Activated CD4-positive, CD25-positive, alpha-beta regulatory T cell treated with anti-CD3 and anti-CD28 coated beads, Interleukin-2, amount 50 U/mL, for 16 hours (primary cell): Measurements from ENCODE around the gene STYXL1.
A peak's percentile ranks its signal among the peaks of the same experiment; 100 is the strongest.
"Not testable (repeated sequence)": the region's sequence is repeated elsewhere in the genome, so short reads cannot be mapped to it uniquely, and the experiment has no call there.

Experiments used
- DNase-seq: peaks from one replicate; pipeline ENCODE4 v3.0.0-alpha.2; 2020; ENCODE audit warnings: low read depth, low spot score

The STYXL1 gene

DNA sequence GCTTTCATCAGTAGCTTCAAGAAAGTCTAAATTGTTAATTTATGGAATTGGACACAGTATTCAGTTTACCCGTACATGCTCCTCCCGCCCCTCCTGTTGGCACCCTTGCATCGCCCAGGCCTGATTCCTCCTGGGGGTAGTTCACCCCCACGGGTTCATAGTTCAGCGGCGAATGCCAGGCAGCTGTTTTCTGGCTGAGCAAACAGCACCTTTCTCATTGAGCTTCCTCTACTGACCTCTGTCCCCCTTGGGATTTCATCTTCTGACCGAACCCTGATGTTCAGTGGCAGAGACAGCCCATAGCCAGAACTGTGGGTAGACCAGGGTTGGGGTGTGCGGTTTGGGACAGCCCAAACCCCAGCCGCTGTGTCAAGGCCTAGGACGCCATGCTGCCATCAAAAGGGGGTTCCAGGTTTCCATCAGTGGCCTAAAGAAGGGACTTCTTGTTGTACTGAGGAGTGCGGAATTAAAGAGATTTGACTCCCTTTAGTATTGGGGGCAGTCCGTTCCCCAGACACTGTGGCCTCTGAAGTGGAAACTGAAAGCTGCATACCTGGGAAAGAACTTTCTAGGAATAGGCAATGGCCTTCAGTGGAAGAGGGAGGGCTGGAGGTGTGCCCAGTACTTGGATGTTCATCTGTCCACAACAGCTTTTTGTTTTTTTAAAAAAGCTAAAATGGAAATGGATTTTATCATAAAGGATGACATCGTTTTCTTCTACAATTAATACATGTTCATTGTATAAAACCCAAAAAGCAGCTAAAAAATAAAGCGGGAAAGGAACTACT lies 19.1 kb upstream of the STYXL1 start:
- no peak for DNase-seq

DNA sequence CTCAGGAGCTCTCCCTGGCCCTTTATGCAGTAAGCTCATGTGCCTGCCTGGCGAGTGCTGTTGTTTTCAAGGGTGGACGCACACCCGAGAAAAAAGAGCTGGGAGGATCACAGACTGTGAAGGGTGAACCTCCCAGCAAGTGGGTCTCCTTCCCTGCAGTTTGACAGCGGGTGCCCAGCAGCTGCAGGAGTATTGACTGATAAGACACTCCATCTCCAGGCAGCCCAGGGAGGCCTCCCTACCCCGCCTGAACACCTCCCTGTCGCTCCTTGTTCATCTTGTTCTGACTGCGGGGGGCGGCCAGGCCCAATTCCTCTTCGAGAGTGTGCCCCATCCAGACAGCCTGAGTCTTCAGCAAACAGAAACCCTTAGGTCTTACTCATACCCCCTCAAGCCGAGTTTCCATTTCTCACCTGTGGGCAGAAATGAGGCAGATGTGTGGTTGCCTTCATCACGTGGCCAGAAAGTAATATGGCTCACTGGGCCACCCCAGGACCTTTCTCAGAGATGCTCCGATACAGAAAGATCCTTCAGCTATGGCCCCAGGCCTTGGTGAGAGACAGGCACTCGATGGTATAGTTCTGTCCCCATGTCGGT lies 17.3 kb upstream of the STYXL1 start:
- no peak for DNase-seq

DNA sequence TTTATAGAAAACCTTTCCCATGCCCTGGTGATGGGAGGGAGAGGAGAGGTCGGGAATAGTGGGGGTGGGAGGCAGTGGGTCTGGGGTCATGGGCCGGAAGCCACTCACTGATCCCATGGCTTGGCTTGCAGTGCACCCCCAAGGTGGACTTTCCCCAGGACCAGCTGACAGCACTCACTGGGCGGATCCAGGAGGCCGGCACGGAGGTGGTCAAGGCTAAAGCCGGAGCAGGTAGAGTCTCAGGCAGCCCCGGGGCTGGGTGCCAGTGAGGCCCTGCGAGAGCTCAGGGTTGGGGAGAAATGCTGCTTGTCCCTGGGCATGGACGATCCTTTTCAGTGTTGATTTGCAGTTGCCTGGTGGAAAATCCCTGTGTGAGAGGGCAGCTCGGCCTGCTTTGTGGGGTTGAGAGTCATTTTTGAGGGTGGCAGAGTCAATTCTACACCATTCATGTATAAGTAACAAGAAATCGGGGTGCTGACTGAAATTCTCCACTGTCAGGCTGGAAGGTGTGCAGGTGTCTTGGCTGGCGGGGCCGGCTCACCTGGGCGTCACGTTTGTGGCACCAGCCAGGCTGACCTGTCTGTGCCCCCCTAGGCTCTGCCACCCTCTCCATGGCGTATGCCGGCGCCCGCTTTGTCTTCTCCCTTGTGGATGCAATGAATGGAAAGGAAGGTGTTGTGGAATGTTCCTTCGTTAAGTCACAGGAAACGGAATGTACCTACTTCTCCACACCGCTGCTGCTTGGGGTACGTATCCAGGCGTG lies 16.6 kb upstream of the STYXL1 start:
- DNase-seq: no peak

DNA sequence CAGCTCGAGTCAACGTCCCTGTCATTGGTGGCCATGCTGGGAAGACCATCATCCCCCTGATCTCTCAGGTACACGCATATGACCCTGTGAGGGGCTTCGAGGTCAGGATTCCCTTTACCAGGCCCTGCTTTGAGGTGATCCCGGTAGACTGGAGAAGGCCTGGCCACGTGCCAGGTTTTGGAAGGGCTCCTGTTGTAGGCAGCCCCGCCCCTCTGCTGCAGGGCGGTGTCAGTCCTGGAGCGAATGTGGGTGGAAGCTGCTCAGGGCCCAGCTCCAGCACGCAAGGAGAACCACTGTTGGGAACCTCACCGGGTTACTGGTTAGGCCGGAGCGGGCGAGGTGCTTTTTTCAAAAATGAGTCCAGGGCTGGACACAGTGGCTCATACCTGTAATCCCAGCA lies 15.7 kb upstream of the STYXL1 start:
- DNase-seq: no peak

DNA sequence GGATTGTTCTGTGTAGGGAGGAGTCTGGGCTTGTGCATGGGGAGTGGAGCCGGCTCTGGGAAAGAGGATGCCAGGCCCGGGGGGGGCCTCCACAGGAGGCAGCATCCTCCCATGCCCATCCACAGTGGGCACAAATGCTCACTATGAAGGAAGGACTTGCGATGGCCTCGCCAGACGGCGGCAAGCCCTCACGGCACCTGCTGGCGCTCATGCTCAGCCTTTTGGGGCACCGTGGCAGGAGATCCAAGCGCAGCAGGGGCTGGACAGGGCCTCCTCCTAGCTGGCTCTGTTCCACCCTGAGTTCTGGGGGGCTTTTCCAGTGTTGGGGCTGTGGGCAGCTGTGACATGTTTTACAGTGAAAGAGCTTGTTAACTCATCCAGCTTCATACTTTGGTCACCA lies 15.3 kb upstream of the STYXL1 start:
- no peak for DNase-seq

DNA sequence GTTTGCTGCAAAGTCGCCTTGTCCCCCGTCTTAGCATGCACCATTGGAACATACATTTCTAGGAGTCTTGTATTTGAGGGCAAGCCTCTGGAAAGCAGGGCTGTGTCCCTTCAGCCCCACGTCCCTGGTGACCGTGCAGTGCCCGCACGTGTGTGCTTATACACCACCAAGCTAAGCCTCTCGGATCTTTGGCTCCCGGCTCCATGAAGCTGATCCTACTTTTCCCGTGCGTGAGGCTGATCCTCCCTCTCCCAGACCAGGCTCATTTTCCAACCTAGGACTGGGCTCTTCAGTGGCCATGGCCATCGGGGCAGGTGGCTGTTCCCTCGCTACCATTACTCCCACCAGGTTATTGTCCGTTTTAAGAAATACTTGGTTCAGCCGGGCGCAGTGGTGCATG lies 14.5 kb upstream of the STYXL1 start:
- no peak for DNase-seq

DNA sequence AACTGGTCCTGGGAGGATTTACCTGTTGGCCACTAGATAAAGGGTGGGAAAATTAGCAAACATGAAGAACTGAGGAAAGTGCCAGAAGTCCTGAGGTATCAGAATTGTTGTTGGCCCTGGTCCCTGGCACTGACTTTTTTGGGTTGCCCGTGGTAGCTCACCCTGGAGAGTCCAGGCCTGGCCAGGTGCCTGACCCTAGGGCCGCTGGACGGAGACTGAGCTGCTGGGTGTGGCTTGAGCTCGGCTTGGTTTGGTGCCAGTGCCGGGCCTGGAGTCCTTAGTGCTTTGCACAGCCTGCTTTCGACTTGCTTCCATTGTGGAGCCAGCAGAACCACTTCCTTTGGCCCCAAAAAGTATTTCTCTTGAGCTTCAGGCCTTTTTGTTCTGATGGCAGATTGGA lies 13.0 kb upstream of the STYXL1 start:
- DNase-seq: no peak

DNA sequence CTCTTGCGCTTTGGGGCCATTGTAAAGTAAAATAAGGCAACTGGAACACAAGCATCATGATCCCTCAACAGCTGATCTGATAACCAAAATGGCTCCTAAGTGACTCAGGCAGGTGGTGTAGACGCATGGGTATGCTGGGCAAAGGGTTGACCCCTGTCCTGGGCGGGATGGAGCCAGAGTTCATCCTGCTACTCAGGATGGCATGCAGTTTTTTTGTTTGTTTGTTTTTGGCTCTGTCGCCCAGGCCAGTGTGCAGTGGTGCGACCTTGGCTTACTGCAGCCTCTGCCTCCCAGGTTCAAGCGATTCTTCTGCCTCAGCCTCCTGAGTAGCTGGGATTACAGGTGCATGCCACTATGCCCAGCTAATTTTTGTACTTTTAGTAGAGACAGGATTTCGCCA lies 10.9 kb upstream of the STYXL1 start:
- DNase-seq: not testable (repeated sequence)

DNA sequence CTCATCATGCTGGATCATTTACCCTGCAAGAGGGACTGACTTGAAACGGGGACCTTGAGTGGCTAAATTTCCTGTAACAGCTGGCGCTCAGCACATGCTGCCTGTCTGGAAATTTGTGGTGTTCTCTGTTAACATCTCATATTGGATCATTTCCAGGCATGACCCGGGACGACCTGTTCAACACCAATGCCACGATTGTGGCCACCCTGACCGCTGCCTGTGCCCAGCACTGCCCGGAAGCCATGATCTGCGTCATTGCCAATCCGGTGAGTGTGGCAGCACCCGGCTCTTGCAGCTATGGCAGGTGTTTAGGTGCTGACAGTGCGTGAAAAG lies 10.0 kb upstream of the STYXL1 start:
- no peak for DNase-seq

DNA sequence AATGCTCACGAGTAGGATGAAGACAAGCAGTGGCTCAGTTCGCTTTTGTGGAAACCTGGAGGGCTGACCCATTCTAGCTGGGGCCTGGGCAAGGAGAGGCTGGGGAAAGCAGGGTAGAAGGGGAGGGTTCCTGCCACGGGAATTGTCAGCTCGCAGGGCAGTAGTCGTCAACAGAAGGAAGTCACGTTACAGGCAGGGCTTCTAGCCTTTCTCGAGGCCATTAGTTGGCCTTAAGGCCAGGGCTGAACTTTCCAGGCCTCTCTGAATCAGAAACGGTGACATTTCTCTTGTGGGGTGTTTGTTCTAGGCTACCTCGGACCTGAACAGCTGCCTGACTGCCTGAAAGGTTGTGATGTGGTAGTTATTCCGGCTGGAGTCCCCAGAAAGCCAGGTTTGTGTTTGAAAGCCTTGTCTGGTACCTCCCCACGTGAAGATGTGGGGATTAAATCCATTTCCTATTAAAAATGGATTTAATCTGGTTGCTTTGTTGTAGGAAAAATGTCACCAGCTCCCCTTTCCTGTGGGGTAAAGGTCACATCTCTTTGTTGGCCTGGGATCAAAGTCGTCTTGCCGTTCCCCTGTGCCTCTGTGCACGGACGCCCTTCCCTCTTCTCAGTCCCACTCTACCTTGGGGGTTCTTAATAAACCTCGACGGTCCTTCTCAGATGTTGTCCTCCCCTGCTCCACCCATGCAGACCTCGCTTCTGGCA lies 9.5 kb upstream of the STYXL1 start:
- no peak for DNase-seq

DNA sequence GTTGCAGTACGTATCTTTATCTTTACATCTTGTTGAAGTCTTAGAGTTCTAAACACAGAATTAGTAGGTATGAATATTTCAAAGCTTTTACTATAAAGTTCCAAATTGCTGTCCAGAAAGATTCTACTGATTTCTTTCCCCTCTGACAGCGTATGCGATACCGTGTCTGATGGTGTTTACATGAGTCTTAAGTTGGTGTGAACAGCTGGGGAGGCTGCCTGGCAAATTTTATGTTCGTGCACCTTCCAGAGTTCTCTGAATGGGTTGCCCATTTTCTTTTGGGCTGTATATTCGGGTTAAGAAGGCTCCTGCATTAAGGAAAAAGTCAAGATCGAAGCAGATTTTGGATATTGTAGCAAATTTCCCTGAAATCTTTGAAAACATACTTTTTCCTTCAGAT lies 8.4 kb upstream of the STYXL1 start:
- DNase-seq: no peak

DNA sequence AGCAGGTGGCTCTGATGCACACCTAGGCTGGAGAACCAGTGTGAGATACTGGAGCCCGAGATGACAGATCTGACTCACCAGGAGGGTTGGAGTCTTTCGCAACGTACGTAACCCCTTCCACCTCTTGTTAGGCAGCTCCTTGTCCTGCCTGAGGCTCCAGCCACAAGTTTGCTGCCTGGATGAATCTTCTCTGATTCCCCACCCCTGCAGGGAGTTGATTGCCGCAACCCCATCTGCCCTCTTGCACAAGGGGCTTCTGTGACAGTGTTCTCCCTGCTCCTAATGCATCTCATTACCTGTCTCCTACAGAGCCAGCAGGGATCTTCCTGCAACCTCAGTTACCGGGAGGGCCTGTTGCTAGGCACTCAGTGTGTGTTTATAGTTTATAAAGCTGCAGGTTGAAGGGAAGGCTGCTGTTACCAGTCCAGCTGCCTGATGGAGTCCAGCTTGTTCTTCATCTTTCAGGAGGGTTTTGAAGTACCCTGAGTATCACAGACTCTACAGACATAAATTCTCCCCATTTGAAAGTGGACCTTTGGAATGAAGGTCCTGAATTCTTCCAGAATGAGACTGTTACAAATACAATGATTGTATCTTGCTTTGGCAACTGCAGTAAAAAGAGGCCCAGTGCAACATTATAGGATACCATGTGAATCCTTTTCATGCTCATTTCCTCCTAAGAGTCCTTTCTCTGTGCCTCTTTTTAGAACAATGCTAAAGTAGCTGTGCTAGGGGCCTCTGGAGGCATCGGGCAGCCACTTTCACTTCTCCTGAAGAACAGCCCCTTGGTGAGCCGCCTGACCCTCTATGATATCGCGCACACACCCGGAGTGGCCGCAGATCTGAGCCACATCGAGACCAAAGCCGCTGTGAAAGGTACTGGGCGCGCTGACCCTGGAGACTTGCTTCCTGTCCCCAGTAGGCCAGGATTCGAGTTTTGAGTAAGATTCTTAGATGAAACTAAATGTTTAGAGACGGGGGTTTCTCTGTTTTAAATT lies 6.6 kb upstream of the STYXL1 start:
- no peak for DNase-seq

DNA sequence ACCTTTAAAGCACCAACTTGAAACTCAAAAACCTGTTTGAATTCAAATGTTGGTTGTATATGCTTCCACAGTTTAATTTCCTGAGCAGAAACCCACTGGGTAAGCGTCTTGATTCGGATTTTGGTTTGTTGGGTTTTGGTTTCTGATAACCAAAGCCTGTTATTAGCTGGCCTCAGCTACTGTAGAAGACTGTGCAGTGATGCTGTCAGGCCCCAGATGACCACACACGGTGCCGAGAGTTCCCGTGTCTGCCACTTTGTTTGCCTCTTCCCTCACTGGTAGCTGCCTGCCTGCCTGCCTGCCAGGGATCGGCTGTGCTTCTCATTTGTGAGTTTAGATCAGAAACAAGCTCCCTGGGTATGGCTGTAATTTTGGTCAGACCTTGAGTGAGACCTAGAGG lies 5.7 kb upstream of the STYXL1 start:
- no peak for DNase-seq

DNA sequence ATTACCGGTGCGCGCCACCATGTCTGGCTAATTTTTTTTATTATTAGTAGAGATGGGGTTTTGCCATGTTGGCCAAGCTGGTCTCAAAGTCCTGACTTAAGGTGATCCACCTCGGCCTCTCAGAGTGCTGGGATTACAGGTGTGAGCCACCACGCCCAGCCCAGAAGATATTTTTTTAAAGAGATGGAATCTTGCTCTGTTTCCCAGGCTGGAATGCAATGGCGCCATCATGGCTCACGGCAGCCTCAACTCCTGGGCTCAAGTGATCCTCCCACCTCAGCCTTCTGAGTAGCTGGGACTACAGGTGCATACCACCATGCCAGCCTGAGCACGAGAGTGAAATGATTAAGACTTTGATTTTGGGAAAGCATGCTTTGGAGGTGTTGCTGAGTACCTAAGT lies 4.9 kb upstream of the STYXL1 start:
- DNase-seq: not testable (repeated sequence)

DNA sequence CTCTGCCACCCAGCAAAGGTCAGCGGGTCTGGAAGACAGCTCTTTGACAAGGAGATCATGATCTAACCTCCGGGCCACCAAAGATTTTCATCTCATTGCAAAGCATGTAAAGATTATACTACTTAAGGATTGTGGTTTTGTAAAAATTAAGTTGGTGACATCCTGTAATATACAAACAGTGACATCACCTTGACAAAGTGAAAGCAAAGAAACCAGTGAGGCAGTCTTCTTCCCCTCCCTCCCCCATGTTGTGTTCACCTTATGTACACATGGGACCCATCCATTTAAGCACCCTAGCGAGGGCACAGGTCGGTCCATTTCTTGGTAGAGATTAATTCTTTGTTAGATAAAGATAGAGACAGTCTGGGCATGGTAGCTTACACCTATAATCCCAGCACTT lies 4.0 kb upstream of the STYXL1 start:
- DNase-seq: no peak

DNA sequence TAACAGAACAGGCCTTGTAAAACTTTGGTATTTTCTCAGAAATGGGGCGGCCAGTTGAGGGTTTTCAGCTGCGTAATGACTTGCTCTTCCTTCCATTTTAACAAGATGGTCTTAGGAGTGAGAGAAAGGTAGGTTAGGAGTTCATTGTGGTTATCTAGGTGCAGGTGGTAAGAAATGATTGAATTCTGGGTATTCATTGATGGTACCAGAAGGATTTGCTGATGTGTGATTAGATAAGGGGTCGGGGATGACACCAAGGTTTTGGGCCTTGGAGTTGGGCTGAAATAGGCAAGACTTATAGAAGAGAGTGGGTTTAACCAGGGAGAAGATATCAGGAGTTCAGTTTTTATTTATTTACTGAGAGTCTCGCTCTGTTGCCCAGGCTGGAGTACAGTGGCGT lies 2.7 kb upstream of the STYXL1 start:
- DNase-seq: no peak

DNA sequence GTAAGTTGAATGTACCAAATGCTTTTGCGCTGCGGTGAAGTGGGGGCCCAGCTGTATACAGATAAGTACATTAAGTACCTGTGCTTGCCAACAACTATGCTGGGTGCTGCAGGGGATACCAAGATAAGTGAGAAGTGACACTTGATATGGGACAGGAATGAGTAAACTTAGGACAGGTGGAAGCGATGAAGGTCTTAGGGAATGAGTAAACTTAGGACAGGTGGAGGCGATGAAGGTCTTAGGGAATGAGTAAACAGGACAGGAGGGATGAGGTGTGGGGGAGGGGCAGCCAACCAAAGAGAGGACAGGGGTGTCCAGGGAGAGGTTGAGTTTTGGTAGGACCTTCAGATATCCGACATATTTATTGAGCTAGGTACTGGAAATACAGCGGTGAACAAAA lies 1.5 kb upstream of the STYXL1 start:
- DNase-seq: no peak

DNA sequence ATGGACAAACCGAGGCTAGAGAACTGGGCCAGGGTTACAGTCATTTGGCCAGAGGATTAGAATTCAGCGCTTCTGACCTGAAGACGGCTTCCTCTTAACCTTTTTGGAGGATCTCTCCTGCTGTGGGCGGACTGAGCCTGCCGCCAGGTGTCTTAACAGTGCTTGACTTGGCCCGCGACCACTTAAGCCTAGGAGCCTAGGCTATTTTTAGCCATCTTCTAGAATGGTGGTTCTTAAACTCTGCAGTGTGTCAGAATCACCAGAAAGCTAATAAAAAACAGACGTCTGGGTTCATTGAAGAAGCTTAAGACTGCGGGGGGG lies 828 bp upstream of the STYXL1 start:
- DNase-seq: peak; percentile 10

DNA sequence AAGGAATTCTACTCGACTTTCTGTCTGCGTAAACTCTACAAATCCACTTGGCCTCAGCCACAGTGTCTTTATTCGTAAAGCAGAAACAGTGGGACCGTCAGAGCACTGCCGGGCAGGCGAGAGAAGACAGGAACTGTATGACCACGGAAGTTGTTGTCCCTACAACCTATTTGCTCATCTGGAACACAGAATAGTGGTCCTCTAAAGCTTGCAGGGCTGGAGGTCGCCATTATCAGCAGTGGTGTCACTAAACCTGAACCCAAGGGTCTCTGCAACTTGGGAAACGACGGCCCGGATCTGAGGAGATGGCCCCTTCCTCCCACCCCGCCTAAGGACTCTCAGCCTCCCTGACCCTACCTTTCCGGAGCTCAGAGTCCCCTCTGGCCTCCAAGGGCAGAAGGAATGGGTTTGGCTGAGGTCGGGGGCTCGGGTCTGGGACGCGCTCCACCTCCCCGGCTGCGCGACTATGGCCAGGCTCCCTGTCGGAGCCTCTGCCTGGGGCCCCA lies 442 bp downstream of the STYXL1 start:
- no peak for DNase-seq

DNA sequence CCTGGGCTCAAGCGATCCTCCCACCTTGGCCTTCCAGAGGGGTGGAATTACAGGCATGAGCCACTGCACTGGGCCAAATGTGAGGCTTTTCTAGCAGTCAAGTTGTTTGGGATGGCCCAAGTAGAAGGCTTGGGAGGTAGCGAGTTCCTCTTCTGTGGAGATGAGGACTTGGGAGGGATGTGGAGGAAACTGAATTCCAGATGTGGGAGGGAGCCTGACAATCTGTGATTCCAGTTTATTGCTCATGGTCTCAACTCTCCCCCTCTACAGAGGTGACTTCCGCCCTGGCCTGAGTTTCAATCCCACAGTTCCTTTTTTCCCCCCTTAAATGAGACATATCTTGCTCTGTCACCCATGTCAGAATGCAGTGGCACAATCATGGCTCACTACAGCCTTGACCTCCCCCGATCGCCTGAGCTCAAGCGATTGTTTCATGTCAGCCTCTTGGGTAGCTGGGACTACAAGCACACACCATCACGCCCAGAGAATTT lies 3.4 kb downstream of the STYXL1 start:
- no peak for DNase-seq

DNA sequence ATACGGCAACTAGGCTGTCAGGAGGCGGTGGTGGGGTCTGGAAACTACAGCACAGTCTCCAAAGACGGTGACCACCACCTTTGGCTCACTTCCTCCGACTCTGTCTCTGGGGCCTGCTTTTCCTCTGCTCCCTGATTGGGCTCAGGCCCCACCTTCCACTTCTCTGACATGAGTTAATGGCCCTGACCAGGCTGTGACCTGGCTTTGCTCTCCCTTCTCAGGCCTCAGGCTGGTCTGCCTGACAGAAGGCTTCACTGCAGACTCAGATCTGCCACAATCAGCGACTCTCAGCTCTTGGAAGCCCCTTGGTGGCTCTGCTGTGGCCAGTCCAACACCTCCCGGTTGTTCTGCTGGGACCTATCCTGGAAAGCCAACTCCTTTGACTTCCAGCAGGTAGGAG lies 7.7 kb downstream of the STYXL1 start:
- DNase-seq: no peak
